Transverse colon (tissue), 4 donors: Measurements from ENCODE around the gene EFCAB14. TPM values are rescaled to one million over a fixed set of nuclear protein-coding genes. Genes with fewer than 3 reads are reported as not detected.
"Not testable (repeated sequence)": the region's sequence is repeated elsewhere in the genome, so short reads cannot be mapped to it uniquely, and the experiment has no call there.

Experiments
- DNase-seq: peaks from one replicate; pipeline ENCODE4 v3.0.0-alpha.2; 2019
- H3K27ac ChIP-seq, 4 donors: fragments of 200-600 bp; sonication (generic); 2 replicates each; pipeline ENCODE4 v1.5.1; 2016 to 2018; ENCODE audit warnings: inconsistent platforms in 4 of 4
- H3K27me3 ChIP-seq: fragments of 200-600 bp; sonication (generic); 2 replicates; pipeline ENCODE4 v1.5.1; 2017; ENCODE audit warnings: inconsistent platforms
- H3K36me3 ChIP-seq, 4 donors: fragments of 200-600 bp; sonication (generic); 2 replicates each; pipeline ENCODE4 v1.5.1; 2017 to 2019; ENCODE audit warnings: inconsistent platforms in 4 of 4
- H3K4me1 ChIP-seq, 4 donors: fragments of 200-600 bp; sonication (generic); 2 replicates each; pipeline ENCODE4 v1.5.1; 2017 to 2020; ENCODE audit warnings: inconsistent platforms in 4 of 4
- H3K4me3 ChIP-seq, 4 donors: fragments of 200-600 bp; sonication (generic); 1 replicate in 1 of 4; 2 replicates in 3 of 4; pipeline versions ENCODE4 v1.5.1 to v1.6.1; 2017 to 2019; ENCODE audit warnings: inconsistent platforms in 4 of 4
- H3K9me3 ChIP-seq, 2 donors: fragments of 200-600 bp; sonication (generic); 2 replicates each; pipeline ENCODE4 v1.5.1; 2017 to 2019; ENCODE audit warnings: inconsistent platforms in 2 of 2
- EP300 ChIP-seq: sonication (generic); formaldehyde crosslinking; IDR thresholded peaks from one replicate; pipeline ENCODE4 v1.6.1; 2017; ENCODE audit warnings: antibody characterized with exemption, low read depth
- POLR2A ChIP-seq: fragments of 450-650 bp; IDR thresholded peaks from one replicate; pipeline ENCODE4 v1.6.1; 2016; ENCODE audit warnings: antibody characterized with exemption, mild to moderate bottlenecking, moderate library complexity
- POLR2AphosphoS5 ChIP-seq, 3 donors: sonication (generic); formaldehyde crosslinking; IDR thresholded peaks; one replicate each; pipeline ENCODE4 v1.6.1; 2016; ENCODE audit warnings: antibody characterized with exemption in 3 of 3
- WGBS, 2 donors: methylation state at CpG; one replicate each; pipeline ENCODE4 v1.1.5; 2018; ENCODE audit warnings: low coverage in 1 of 2; 5-methylcytosine and 5-hydroxymethylcytosine counted together
- in situ Hi-C, 4 donors: fragments of 200-750 bp; cut with MboI; loops; one replicate each; pipeline versions ENCODE4 v1.15.0 to v1.15.1; 2017; ENCODE audit warnings: low sequenced_read_pairs in 3 of 4, low pct_ligation_motif_present in 1 of 4, low pct_unique_long_range_greater_than_20kb in 1 of 4
- intact Hi-C: fragments of 100-400 bp; cut with DNase I; formaldehyde crosslinking; loops from one replicate; pipeline ENCODE4 v1.15.1; 2023; ENCODE audit warnings: low total_unique reads
- total RNA-seq, 4 donors: library from RNA; depleted of rRNA; stranded (reverse); fragments of >200 nt; gene quantifications; one replicate each; pipeline ENCODE4 v1.1.0, GENCODE V29; 2016
- TF ChIP-seq, protein P1 (sequence below), 5 experiments: fragments of 200-600 bp in 3 of 5; fragments of 450-650 bp in 2 of 5; sonication (generic) in 3 of 5; IDR thresholded peaks; 1 replicate in 2 of 5; 2 replicates in 3 of 5; pipeline ENCODE4 v1.5.1; 2016 to 2017; ENCODE audit warnings: antibody characterized with exemption in 5 of 5, inconsistent platforms in 3 of 5, mild to moderate bottlenecking in 2 of 5, moderate library complexity in 1 of 5

EFCAB14 gene
- total RNA-seq, 4 donors from 2014 or later = 48.2 to 119 (median 85.4) TPM

DNA sequence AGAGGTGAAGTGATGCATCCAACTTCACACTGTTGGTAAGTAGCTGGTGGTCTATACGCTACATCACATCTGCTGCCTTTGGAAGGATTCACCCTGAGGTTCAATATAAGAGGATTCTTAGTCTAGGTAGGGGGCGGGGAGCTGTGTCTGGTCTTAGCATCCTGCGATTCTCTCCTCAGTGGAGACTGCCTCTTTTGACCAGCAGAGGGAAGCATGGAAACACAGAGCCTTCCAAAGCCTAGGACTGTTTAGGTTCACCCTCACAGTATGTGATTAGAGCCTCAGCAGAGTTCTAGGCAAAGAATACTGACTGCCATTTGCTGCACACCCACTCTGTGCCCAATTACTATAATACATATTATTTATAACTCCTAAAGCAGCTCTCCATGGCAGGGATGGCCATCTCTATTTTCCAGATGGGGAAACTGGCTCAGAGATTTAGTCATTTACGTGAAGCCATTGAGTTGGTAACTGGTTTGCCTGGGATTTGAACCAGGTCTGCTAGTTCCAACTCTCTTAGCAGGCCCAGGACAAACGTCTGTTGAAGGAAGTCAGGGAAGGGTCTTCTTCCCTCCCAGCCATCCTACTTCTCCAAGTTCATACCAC lies 28.9 kb upstream of the EFCAB14 start:
- Histone ChIP-seq H3K4me3 (no peak overlapping the region), H3K27me3 (peaks cover 12% of the 10 kb centered on the region), H3K36me3 (no peaks in the 10 kb centered on the region), H3K9me3 (no peaks in the 10 kb centered on the region), H3K27ac (no peak overlapping the region), H3K4me1 (peaks cover 0 to 3% (median 0%) of the 10 kb centered on the region in 4 donors)
- intact Hi-C loops (no loop called here), in situ Hi-C loops (loop anchor here in 3 of 4 donors (25.0 kb wide), 3 partner anchors 240 to 310 kb away; no protein-coding TSS in a partner anchor)
- no peak for TF ChIP-seq POLR2AphosphoS5 (IDR thresholded peaks at IDR 0.05)
- TF ChIP-seq, protein P1, sequence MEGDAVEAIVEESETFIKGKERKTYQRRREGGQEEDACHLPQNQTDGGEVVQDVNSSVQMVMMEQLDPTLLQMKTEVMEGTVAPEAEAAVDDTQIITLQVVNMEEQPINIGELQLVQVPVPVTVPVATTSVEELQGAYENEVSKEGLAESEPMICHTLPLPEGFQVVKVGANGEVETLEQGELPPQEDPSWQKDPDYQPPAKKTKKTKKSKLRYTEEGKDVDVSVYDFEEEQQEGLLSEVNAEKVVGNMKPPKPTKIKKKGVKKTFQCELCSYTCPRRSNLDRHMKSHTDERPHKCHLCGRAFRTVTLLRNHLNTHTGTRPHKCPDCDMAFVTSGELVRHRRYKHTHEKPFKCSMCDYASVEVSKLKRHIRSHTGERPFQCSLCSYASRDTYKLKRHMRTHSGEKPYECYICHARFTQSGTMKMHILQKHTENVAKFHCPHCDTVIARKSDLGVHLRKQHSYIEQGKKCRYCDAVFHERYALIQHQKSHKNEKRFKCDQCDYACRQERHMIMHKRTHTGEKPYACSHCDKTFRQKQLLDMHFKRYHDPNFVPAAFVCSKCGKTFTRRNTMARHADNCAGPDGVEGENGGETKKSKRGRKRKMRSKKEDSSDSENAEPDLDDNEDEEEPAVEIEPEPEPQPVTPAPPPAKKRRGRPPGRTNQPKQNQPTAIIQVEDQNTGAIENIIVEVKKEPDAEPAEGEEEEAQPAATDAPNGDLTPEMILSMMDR (IDR thresholded peaks at IDR 0.05) = peak; percentile 35 to 50 (median 44)
- WGBS, 2 donors = 37 to 50% methylated on average over 2 to 5 of the region's 5 CpGs
- DNase-seq = peak; percentile 31

DNA sequence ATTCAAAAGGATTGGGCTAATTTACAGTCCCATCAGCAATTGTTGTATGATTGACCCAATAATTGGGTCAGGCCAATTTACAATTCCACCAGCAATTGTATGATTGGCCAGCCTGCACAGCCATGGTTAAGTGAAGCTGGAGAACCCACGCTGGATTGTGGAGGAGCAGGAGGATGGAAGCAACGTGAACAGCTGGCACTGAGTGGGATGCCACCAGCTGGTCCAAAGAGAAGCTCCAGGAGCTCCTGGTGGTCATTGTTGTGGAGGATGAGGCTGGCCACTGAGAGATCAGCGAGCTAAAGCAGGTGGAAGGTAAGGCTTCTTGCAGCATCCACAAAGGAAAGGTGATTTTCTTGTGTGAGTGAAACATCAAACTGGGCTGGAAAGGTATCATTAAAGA lies 23.2 kb upstream of the EFCAB14 start:
- H3K4me1 ChIP-seq = no peaks in the 10 kb centered on the region
- H3K27ac ChIP-seq = no peak overlapping the region
- in situ Hi-C loops = loop anchor here in 3 of 4 donors (25.0 kb wide), 3 partner anchors 245 to 305 kb away; no protein-coding TSS in a partner anchor
- no peak for DNase-seq
- no peaks in the 10 kb centered on the region for H3K36me3 ChIP-seq
- TF ChIP-seq POLR2A = no peak
- no peak for TF ChIP-seq EP300
- TF ChIP-seq, protein P1 (IDR thresholded peaks at IDR 0.05) = no peak
- TF ChIP-seq POLR2AphosphoS5 (IDR thresholded peaks at IDR 0.05) = no peak
- 62 to 86% methylated on average over 1 to 3 of the region's 3 CpGs for WGBS, 2 donors
- no peak overlapping the region for H3K4me3 ChIP-seq
- peaks cover 40% of the 10 kb centered on the region for H3K27me3 ChIP-seq
- H3K9me3 ChIP-seq = no peaks in the 10 kb centered on the region
- intact Hi-C loops = no loop called here

DNA sequence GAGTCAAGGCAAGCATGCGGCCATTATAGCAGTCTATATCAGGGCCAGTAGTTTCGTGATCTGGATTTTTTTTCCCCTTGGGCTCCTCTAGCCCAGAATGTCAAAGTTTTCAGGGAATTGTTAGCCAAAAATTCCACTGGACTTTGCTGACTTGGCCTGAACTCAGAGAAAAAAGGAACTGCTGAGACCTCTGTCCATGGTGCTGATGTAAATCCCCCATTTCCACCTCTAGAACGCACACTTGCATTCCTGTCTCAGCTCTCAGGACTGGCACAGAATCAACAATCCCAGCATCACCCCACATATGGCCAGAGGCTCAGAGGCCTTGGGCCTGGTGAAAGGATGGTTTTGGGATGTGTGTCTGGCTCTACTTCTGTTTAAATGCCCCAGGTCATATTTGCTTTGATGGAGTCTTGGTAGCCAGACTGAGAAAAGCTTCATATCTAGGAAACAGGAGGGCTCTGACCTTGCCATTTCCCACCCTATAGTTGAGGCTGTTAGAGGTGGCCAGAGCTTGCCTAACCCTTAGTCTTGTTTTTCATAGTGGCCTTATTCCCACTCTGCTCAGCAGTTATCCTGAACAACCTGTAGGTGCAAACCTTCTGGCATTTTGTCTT lies 16.9 kb upstream of the EFCAB14 start:
- Histone ChIP-seq H3K36me3 (no peaks in the 10 kb centered on the region), H3K4me3 (no peak overlapping the region), H3K27ac (no peak overlapping the region), H3K9me3 (no peaks in the 10 kb centered on the region), H3K27me3 (peaks cover 19% of the 10 kb centered on the region), H3K4me1 (no peaks in the 10 kb centered on the region)
- in situ Hi-C loops = loop anchor here in 3 of 4 donors (25.0 kb wide), 3 partner anchors 251 to 299 kb away; no protein-coding TSS in a partner anchor
- DNase-seq = no peak
- WGBS, 2 donors = 8% methylated on average over 3 of the region's 3 CpGs; no CpG with 5 or more reads in 1 of the 2 donors
- TF ChIP-seq, protein P1 (IDR thresholded peaks at IDR 0.05) = peak in 1 of 5 experiments; percentile 17
- TF ChIP-seq EP300 = no peak
- intact Hi-C loops = no loop called here

DNA sequence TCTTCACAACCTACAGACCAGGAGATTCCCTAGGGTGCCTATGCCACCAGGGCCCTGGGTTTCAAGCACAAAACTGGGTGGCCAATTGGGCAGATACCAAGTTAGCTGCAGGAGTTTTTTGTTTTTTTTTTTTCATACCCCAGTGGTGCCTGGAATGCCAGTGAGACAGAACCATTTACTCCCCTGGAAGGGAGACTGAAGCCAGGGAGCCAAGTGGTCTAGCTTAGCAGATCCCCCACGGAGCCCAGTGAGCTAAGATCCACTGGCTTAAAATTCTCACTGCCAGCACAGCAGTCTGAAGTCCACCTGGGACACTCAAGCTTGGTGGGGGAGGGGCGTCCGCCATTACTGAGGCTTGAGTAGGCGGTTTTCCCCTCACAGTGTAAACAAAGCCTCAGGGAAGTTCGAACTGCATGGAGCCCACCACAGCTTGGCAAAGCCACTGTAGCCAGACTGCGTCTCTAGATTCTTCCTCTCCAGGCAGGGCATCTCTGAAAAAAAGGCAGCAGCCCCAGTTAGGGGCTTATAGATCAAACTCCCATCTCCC lies 9.5 kb upstream of the EFCAB14 start:
- H3K27ac ChIP-seq, H3K4me1 ChIP-seq, H3K36me3 ChIP-seq, H3K4me3 ChIP-seq, H3K9me3 ChIP-seq, DNase-seq: not testable (repeated sequence)
- in situ Hi-C loops = loop anchor here (10.0 to 25.0 kb wide), 6 partner anchors 104 to 291 kb away; partner anchors contain the start of gene MOB3C (in 1 of the 4)
- intact Hi-C loops = loop anchor here (5.0 kb wide), 1 partner anchor 196 kb away; no protein-coding TSS in a partner anchor
- WGBS, 2 donors = 60 to 63% methylated on average over 1 to 6 of the region's 6 CpGs
- peaks cover 31% of the 10 kb centered on the region for H3K27me3 ChIP-seq
